ENCODE data around the gene PALMD. TPM values are rescaled to one million over a fixed set of nuclear protein-coding genes. Genes with fewer than 3 reads are reported as not detected.

Gene PALMD
- total and polyA plus RNA-seq, 2 of the 8 experiments (the other 6 are each of a cell fraction or from before 2014, with no cell fraction given) = not detected

DNA sequence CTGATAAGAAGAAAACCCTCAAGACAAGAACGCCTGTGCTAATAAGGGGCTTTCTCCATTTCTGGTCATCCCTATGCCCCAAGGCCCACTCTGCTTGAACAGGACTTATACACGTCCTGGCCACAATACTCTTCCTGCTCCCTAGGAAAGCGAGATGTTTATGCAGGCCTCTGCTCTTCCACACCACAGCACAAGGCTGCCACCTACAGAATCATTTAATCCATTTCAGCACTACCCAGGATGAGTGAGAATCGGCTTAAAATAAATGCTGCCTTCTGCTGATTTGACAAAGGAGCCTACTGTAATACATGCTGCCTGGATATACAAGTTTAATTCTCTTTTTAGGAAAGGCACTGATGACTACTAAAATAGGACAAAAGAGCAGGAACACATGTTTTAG is 91.1 kb downstream of the PALMD start:
- H4K5ac ChIP-seq (ENCODE audit: insufficient read length, low read depth, low read length) = no peak overlapping the region
- no peak overlapping the region for H2AFZ ChIP-seq (ENCODE audit: low read length)
- H3K79me1 ChIP-seq (ENCODE audit: low read depth, low read length) = no peaks in the 10 kb centered on the region
- no peaks in the 10 kb centered on the region for H3K4me1 ChIP-seq (replicated peaks in 1 of 4; ENCODE audit: control insufficient read depth in 3 of 4, insufficient read depth in 4 of 4, low read length in 3 of 4)
- FAIRE-seq (peak; percentile 60), DNase-seq (ENCODE audit: low read depth in 1 of 2, low spot score in 2 of 2) (no peak)
- no peak overlapping the region for H2BK15ac ChIP-seq (ENCODE audit: low read length)
- H2BK5ac ChIP-seq (ENCODE audit: low read depth, low read length) = no peak overlapping the region
- ChIA-PET CTCF (ENCODE audit: partially characterized antibody) (interaction anchor here (0.6 to 0.9 kb wide), 2 partner anchors 19 to 407 kb away, joined by 3 read pairs; no protein-coding TSS in a partner anchor), POLR2A (ENCODE audit: partially characterized antibody) (no interaction called here)
- 38% methylated on average over 4 of the region's 4 CpGs; no CpG with 5 or more reads in 1 of the 2 experiments for WGBS, 2 experiments (ENCODE audit: extremely low coverage in 1 of 2, insufficient coverage in 1 of 2, insufficient read length in 1 of 2, insufficient replicate concordance in 2 of 2, low coverage in 1 of 2, low lambda C conversion rate in 2 of 2, missing lambda C conversion rate in 1 of 2)
- no peak overlapping the region for H3K23ac ChIP-seq (ENCODE audit: insufficient read length)
- no peak overlapping the region for H3K18ac ChIP-seq (ENCODE audit: extremely low read depth, low read length)
- H3K4me2 ChIP-seq (ENCODE audit: insufficient read depth in 1 of 2, low read depth in 2 of 2, low read length in 2 of 2) = no peak overlapping the region
- no peak overlapping the region for H2BK120ac ChIP-seq (replicated peaks; ENCODE audit: low read depth, low read length)
- no peaks in the 10 kb centered on the region for H3K79me2 ChIP-seq (ENCODE audit: control insufficient read depth in 1 of 2, insufficient read depth in 2 of 2, low read length in 2 of 2)
- H4K8ac ChIP-seq (ENCODE audit: extremely low read depth, insufficient read depth, low read length) = no peak overlapping the region
- H3K23me2 ChIP-seq (ENCODE audit: low read depth, low read length) = no peaks in the 10 kb centered on the region
- no peaks in the 10 kb centered on the region for H3K9me3 ChIP-seq (ENCODE audit: insufficient read depth in 2 of 2, low read depth in 1 of 2, low read length in 1 of 2)
- no peak overlapping the region for H3K27ac ChIP-seq (ENCODE audit: low read depth, low read length)
- H3K56ac ChIP-seq (replicated peaks; ENCODE audit: insufficient read length, low read depth, low read length) = no peak overlapping the region
- H3K36me3 ChIP-seq (ENCODE audit: control insufficient read depth in 2 of 4, insufficient read depth in 4 of 4, low read length in 3 of 4) = peaks cover 0 to 2% (median 0%) of the 10 kb centered on the region in 4 experiments; a peak in 2 of 8 replicates
- no peak overlapping the region for H3K14ac ChIP-seq (ENCODE audit: insufficient read length)
- no peaks in the 10 kb centered on the region for H3K27me3 ChIP-seq (replicated peaks in 1 of 4; ENCODE audit: control insufficient read depth in 3 of 4, extremely low read depth in 1 of 4, insufficient read depth in 3 of 4, low read length in 3 of 4)
- no peak overlapping the region for H2BK20ac ChIP-seq (ENCODE audit: low read length)
- H2AK5ac ChIP-seq (ENCODE audit: low read depth, low read length) = no peak overlapping the region
- H3K9ac ChIP-seq (replicated peaks in 1 of 4; ENCODE audit: extremely low read depth in 1 of 4, low read depth in 3 of 4, low read length in 3 of 4) = no peak overlapping the region
- no peak overlapping the region for H3K4me3 ChIP-seq (ENCODE audit: extremely low read depth in 1 of 4, insufficient read depth in 2 of 4, low read depth in 3 of 4, low read length in 4 of 4)
- no peak overlapping the region for H3K4ac ChIP-seq (replicated peaks; ENCODE audit: insufficient read length, low read depth, low read length)
- H4K91ac ChIP-seq (replicated peaks; ENCODE audit: insufficient read length, low read length) = no peak overlapping the region
- no peak overlapping the region for H2BK12ac ChIP-seq (ENCODE audit: low read depth, low read length)
- no peaks in the 10 kb centered on the region for H4K20me1 ChIP-seq (replicated peaks in 1 of 2; ENCODE audit: control insufficient read depth in 1 of 2, insufficient read depth in 2 of 2, low read length in 2 of 2)
- TF ChIP-seq, protein P1, sequence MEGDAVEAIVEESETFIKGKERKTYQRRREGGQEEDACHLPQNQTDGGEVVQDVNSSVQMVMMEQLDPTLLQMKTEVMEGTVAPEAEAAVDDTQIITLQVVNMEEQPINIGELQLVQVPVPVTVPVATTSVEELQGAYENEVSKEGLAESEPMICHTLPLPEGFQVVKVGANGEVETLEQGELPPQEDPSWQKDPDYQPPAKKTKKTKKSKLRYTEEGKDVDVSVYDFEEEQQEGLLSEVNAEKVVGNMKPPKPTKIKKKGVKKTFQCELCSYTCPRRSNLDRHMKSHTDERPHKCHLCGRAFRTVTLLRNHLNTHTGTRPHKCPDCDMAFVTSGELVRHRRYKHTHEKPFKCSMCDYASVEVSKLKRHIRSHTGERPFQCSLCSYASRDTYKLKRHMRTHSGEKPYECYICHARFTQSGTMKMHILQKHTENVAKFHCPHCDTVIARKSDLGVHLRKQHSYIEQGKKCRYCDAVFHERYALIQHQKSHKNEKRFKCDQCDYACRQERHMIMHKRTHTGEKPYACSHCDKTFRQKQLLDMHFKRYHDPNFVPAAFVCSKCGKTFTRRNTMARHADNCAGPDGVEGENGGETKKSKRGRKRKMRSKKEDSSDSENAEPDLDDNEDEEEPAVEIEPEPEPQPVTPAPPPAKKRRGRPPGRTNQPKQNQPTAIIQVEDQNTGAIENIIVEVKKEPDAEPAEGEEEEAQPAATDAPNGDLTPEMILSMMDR (IDR thresholded peaks at IDR 0.05; ENCODE audit: control extremely low read depth in 1 of 3, insufficient read depth in 1 of 3, low read depth in 1 of 3, low read length in 3 of 3) = peak; percentile 9 to 74 (median 72)
- no peak for TF ChIP-seq JUN (IDR thresholded peaks at IDR 0.05; ENCODE audit: low read depth, low read length)
- TF ChIP-seq E2F6 (IDR thresholded peaks at IDR 0.05) = no peak
- no peak for TF ChIP-seq USF2 (IDR thresholded peaks at IDR 0.05; ENCODE audit: low read length)
- no peak for TF ChIP-seq FOSL1 (IDR thresholded peaks at IDR 0.05; ENCODE audit: insufficient read depth, low read depth, low read length)
- TF ChIP-seq RAD21 (IDR thresholded peaks at IDR 0.05 in 1 of 2, conservative IDR thresholded peaks at IDR 0.05 in 1 of 2; ENCODE audit: low read depth in 2 of 2, low read length in 2 of 2) = peak; percentile 87 to 88
- TF ChIP-seq CEBPB (IDR thresholded peaks at IDR 0.05; ENCODE audit: low read depth, low read length) = no peak
- no peak for TF ChIP-seq EGR1 (IDR thresholded peaks at IDR 0.05; ENCODE audit: borderline replicate concordance, low read depth, low read length)
- no peak for TF ChIP-seq ASH2L (IDR thresholded peaks at IDR 0.05; ENCODE audit: low read length)
- TF ChIP-seq TCF12 (IDR thresholded peaks at IDR 0.05; ENCODE audit: low read depth, low read length) = no peak
